Activated T-helper 1 cell treated with anti-CD3 and anti-CD28 coated beads, Interleukin-12 subunit alpha, Interleukin-12 subunit beta, Interleukin-2, Interleukin-4 antibody, amounts not matched to agents 30 ng/mL and 10 ng/mL and 1 ng/mL, durations not matched to agents 14 hours and 24 hours and 36 hours (primary cell): ENCODE measurements around the gene PPM1E. TPM values are rescaled to one million over a fixed set of nuclear protein-coding genes. Genes with fewer than 3 reads are reported as not detected.
A peak's percentile ranks its signal among the peaks of the same experiment; 100 is the strongest.
"Not testable (repeated sequence)": the region's sequence is repeated elsewhere in the genome, so short reads cannot be mapped to it uniquely, and the experiment has no call there.

Source experiments
- DNase-seq: peaks from one replicate; pipeline ENCODE4 v3.0.0; 2021; ENCODE audit warnings: low spot score
- H3K27ac Mint-ChIP-seq: one replicate; pipeline ENCODE4 v1.8.0; 2021; ENCODE audit warnings: mild to moderate bottlenecking, mixed read lengths
- H3K27me3 Mint-ChIP-seq: one replicate; pipeline ENCODE4 v1.8.0; 2022; ENCODE audit warnings: mild to moderate bottlenecking, moderate library complexity, mixed read lengths; ENCODE audit not compliant: insufficient read depth
- H3K36me3 Mint-ChIP-seq: one replicate; pipeline ENCODE4 v1.8.0; 2021; ENCODE audit warnings: low read depth, mixed read lengths
- H3K4me1 Mint-ChIP-seq: one replicate; pipeline ENCODE4 v1.8.0; 2021; ENCODE audit warnings: low read depth, mixed read lengths
- H3K4me3 Mint-ChIP-seq: one replicate; pipeline ENCODE4 v1.8.0; 2021; ENCODE audit warnings: mild to moderate bottlenecking, moderate library complexity, mixed read lengths
- H3K9me3 Mint-ChIP-seq: one replicate; pipeline ENCODE4 v1.8.0; 2021; ENCODE audit warnings: mixed read lengths
- intact Hi-C: fragments of 100-400 bp; cut with micrococcal nuclease; formaldehyde crosslinking; loops from one replicate; pipeline ENCODE4 v1.15.1; 2024
- total RNA-seq: library from RNA; stranded (reverse); gene quantifications from 2 replicates; pipeline ENCODE4 v1.2.3, GENCODE V29; 2022

Gene PPM1E
- total RNA-seq, 1 donor from 2014 or later = 0.03 TPM

GRCh38 chr17:58755269-58755576 lies 431 bp upstream of the PPM1E start:
- Mint-ChIP-seq H3K36me3 (no peaks in the 10 kb centered on the region), H3K4me1 (peaks cover 12% of the 10 kb centered on the region), H3K9me3 (no peaks in the 10 kb centered on the region), H3K27me3 (peaks cover 56% of the 10 kb centered on the region), H3K4me3 (peak overlapping the region; percentile 73), H3K27ac (no peak overlapping the region)
- no peak for DNase-seq
- intact Hi-C loops = loop anchor here (2.0 kb wide), 1 partner anchor 250 kb away; no protein-coding TSS in a partner anchor

GRCh38 chr17:58756246-58757161 lies 850 bp downstream of the PPM1E start:
- Mint-ChIP-seq H3K4me3 (peak overlapping the region; percentile 92), H3K4me1 (peaks cover 12% of the 10 kb centered on the region), H3K27ac (peak overlapping the region; percentile 52), H3K36me3 (no peaks in the 10 kb centered on the region), H3K27me3 (peaks cover 63% of the 10 kb centered on the region), H3K9me3 (no peaks in the 10 kb centered on the region)
- DNase-seq = no peak
- intact Hi-C loops = loop anchor here (2.0 kb wide), 1 partner anchor 98 kb away; no protein-coding TSS in a partner anchor

GRCh38 chr17:58757162-58757613 lies 1.5 kb downstream of the PPM1E start:
- Mint-ChIP-seq H3K4me3 (peak overlapping the region; percentile 92), H3K4me1 (peaks cover 12% of the 10 kb centered on the region), H3K27ac (no peak overlapping the region), H3K36me3 (no peaks in the 10 kb centered on the region), H3K9me3 (no peaks in the 10 kb centered on the region), H3K27me3 (peaks cover 58% of the 10 kb centered on the region)
- intact Hi-C loops = loop anchor here (2.0 kb wide), 1 partner anchor 98 kb away; no protein-coding TSS in a partner anchor
- no peak for DNase-seq

- intact Hi-C loops = no loop called here
- no peak overlapping the region for H3K4me3 Mint-ChIP-seq
- H3K36me3 Mint-ChIP-seq = no peaks in the 10 kb centered on the region
- peaks cover 51% of the 10 kb centered on the region for H3K27me3 Mint-ChIP-seq
- DNase-seq = no peak
- H3K9me3 Mint-ChIP-seq = no peaks in the 10 kb centered on the region
- peaks cover 12% of the 10 kb centered on the region for H3K4me1 Mint-ChIP-seq
- H3K27ac Mint-ChIP-seq = no peak overlapping the region
These were observed 3.2 kb downstream of the PPM1E start for GRCh38 chr17:58758890-58759289.

GRCh38 chr17:58759522-58759921 lies 3.9 kb downstream of the PPM1E start:
- no peaks in the 10 kb centered on the region for H3K9me3 Mint-ChIP-seq
- peaks cover 12% of the 10 kb centered on the region for H3K4me1 Mint-ChIP-seq
- H3K27me3 Mint-ChIP-seq = peaks cover 51% of the 10 kb centered on the region
- no peak for DNase-seq
- H3K36me3 Mint-ChIP-seq = no peaks in the 10 kb centered on the region
- H3K4me3 Mint-ChIP-seq = no peak overlapping the region
- no peak overlapping the region for H3K27ac Mint-ChIP-seq
- intact Hi-C loops = no loop called here

- H3K36me3 Mint-ChIP-seq = no peaks in the 10 kb centered on the region
- DNase-seq = no peak
- intact Hi-C loops = no loop called here
- no peak overlapping the region for H3K4me3 Mint-ChIP-seq
- H3K27me3 Mint-ChIP-seq = peaks cover 45% of the 10 kb centered on the region
- H3K4me1 Mint-ChIP-seq = peaks cover 8% of the 10 kb centered on the region
- no peaks in the 10 kb centered on the region for H3K9me3 Mint-ChIP-seq
- no peak overlapping the region for H3K27ac Mint-ChIP-seq
These were observed 4.6 kb downstream of the PPM1E start for GRCh38 chr17:58760248-58760647.

GRCh38 chr17:58763263-58763662 lies 7.6 kb downstream of the PPM1E start:
- H3K4me3 Mint-ChIP-seq = no peak overlapping the region
- intact Hi-C loops = no loop called here
- H3K27ac Mint-ChIP-seq = no peak overlapping the region
- H3K4me1 Mint-ChIP-seq = no peaks in the 10 kb centered on the region
- no peak for DNase-seq
- H3K36me3 Mint-ChIP-seq = no peaks in the 10 kb centered on the region
- H3K9me3 Mint-ChIP-seq = no peaks in the 10 kb centered on the region
- peaks cover 28% of the 10 kb centered on the region for H3K27me3 Mint-ChIP-seq

GRCh38 chr17:58764373-58764772 lies 8.7 kb downstream of the PPM1E start:
- no peaks in the 10 kb centered on the region for H3K4me1 Mint-ChIP-seq
- no peak for DNase-seq
- H3K36me3 Mint-ChIP-seq = no peaks in the 10 kb centered on the region
- H3K9me3 Mint-ChIP-seq = no peaks in the 10 kb centered on the region
- H3K4me3 Mint-ChIP-seq = no peak overlapping the region
- intact Hi-C loops = no loop called here
- peaks cover 23% of the 10 kb centered on the region for H3K27me3 Mint-ChIP-seq
- H3K27ac Mint-ChIP-seq = no peak overlapping the region

- H3K27ac Mint-ChIP-seq, intact Hi-C loops, H3K36me3 Mint-ChIP-seq, H3K4me3 Mint-ChIP-seq, DNase-seq, H3K9me3 Mint-ChIP-seq, H3K4me1 Mint-ChIP-seq: not testable (repeated sequence)
- peaks cover 11% of the 10 kb centered on the region for H3K27me3 Mint-ChIP-seq
These were observed 22.8 kb downstream of the PPM1E start for GRCh38 chr17:58778482-58778881.

- Mint-ChIP-seq H3K4me1 (no peaks in the 10 kb centered on the region), H3K27me3 (peaks cover 11% of the 10 kb centered on the region), H3K27ac (no peak overlapping the region), H3K9me3 (no peaks in the 10 kb centered on the region), H3K36me3 (no peaks in the 10 kb centered on the region), H3K4me3 (no peak overlapping the region)
- DNase-seq = no peak
- intact Hi-C loops = no loop called here
These were observed 23.8 kb downstream of the PPM1E start for GRCh38 chr17:58779446-58779845.

- Mint-ChIP-seq H3K4me1 (no peaks in the 10 kb centered on the region), H3K27me3 (peaks cover 9% of the 10 kb centered on the region), H3K36me3 (no peaks in the 10 kb centered on the region), H3K9me3 (no peaks in the 10 kb centered on the region), H3K4me3 (no peak overlapping the region), H3K27ac (no peak overlapping the region)
- DNase-seq = no peak
- intact Hi-C loops = no loop called here
These were observed 27.7 kb downstream of the PPM1E start for GRCh38 chr17:58783380-58783779.

- no peak overlapping the region for H3K4me3 Mint-ChIP-seq
- no peak for DNase-seq
- no peaks in the 10 kb centered on the region for H3K36me3 Mint-ChIP-seq
- peaks cover 3% of the 10 kb centered on the region for H3K27me3 Mint-ChIP-seq
- intact Hi-C loops = no loop called here
- H3K9me3 Mint-ChIP-seq = no peaks in the 10 kb centered on the region
- no peak overlapping the region for H3K27ac Mint-ChIP-seq
- H3K4me1 Mint-ChIP-seq = no peaks in the 10 kb centered on the region
These were observed 29.4 kb downstream of the PPM1E start for GRCh38 chr17:58785097-58785496.

GRCh38 chr17:58786586-58787295 lies 31.1 kb downstream of the PPM1E start:
- H3K4me3 Mint-ChIP-seq = no peak overlapping the region
- DNase-seq = no peak
- H3K27ac Mint-ChIP-seq = no peak overlapping the region
- no peaks in the 10 kb centered on the region for H3K9me3 Mint-ChIP-seq
- H3K36me3 Mint-ChIP-seq = no peaks in the 10 kb centered on the region
- intact Hi-C loops = no loop called here
- H3K4me1 Mint-ChIP-seq = no peaks in the 10 kb centered on the region
- peaks cover 2% of the 10 kb centered on the region for H3K27me3 Mint-ChIP-seq
